ENCODE data around the gene GATC.

DNA sequence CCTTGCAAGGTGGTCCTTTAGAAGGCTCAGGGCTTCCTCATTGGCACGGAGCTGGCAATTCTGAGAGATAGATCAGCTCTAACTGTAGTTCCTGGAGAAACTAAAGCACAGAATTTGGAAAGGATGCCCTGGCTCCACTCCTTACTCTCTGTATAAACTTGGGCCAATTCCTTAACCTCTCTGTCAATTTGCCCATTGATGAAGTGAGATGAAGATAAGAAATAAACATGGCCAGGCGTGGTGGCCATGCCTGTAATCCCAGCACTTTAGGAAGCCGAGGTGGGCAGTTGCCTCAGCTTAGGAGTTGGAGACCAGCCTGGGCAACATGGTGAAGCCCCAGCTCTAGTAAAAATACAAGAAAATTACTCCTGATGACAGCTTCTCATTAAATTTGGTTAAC lies 42.4 kb upstream of the GATC start:
- TF ChIP-seq CTCF (IDR thresholded peaks at IDR 0.05) (no peak), POLR2A (IDR thresholded peaks at IDR 0.05) (no peak)
